Dermis blood vessel endothelial cell (primary cell): Measurements from ENCODE around the gene PHKB. TPM values are rescaled to one million over a fixed set of nuclear protein-coding genes. Genes with fewer than 3 reads are reported as not detected.

ENCODE experiments used
- DNase-seq: peaks from one replicate; pipeline ENCODE4 v3.0.0; 2010
- total RNA-seq: library from RNA; depleted of rRNA; stranded (reverse); fragments of >200 nt; gene quantifications from 2 replicates; pipeline ENCODE4 v1.2.3, GENCODE V29; 2014

PHKB gene
- total RNA-seq, 1 donor from 2014 or later, result 98.9 TPM

- DNase-seq, result no peak
Measured at GRCh38 chr16:47571711-47572110, 110.6 kb downstream of the PHKB start.

GRCh38 chr16:47574091-47575054 is 113.2 kb downstream of the PHKB start:
- no peak for DNase-seq

GRCh38 chr16:47577029-47577428 is 115.9 kb downstream of the PHKB start:
- DNase-seq, result no peak

GRCh38 chr16:47578033-47578432 is 116.9 kb downstream of the PHKB start:
- no peak for DNase-seq

GRCh38 chr16:47578573-47578972 is 117.4 kb downstream of the PHKB start:
- no peak for DNase-seq

GRCh38 chr16:47581114-47581513 is 120.0 kb downstream of the PHKB start:
- no peak for DNase-seq

- no peak for DNase-seq
Measured at GRCh38 chr16:47584464-47585225, 123.5 kb downstream of the PHKB start.

GRCh38 chr16:47586121-47586520 is 125.0 kb downstream of the PHKB start:
- no peak for DNase-seq

- no peak for DNase-seq
Measured at GRCh38 chr16:47590472-47590871, 129.3 kb downstream of the PHKB start.

GRCh38 chr16:47592232-47592631 is 131.1 kb downstream of the PHKB start:
- DNase-seq, result no peak

- DNase-seq, result no peak
Measured at GRCh38 chr16:47599512-47599911, 138.4 kb downstream of the PHKB start.

- DNase-seq, result no peak
Measured at GRCh38 chr16:47600376-47600775, 139.2 kb downstream of the PHKB start.

- no peak for DNase-seq
Measured at GRCh38 chr16:47604306-47604705, 143.2 kb downstream of the PHKB start.

GRCh38 chr16:47611042-47611441 is 149.9 kb downstream of the PHKB start:
- DNase-seq, result no peak

- DNase-seq, result no peak
Measured at GRCh38 chr16:47611848-47612493, 150.8 kb downstream of the PHKB start.

GRCh38 chr16:47612711-47613110 is 151.6 kb downstream of the PHKB start:
- no peak for DNase-seq

- DNase-seq, result no peak
Measured at GRCh38 chr16:47613251-47613650, 152.1 kb downstream of the PHKB start.

GRCh38 chr16:47617732-47618131 is 156.6 kb downstream of the PHKB start:
- no peak for DNase-seq

GRCh38 chr16:47622451-47623176 is 161.5 kb downstream of the PHKB start:
- DNase-seq, result no peak

GRCh38 chr16:47624563-47624962 is 163.4 kb downstream of the PHKB start:
- no peak for DNase-seq

GRCh38 chr16:47625115-47625567 is 164.0 kb downstream of the PHKB start:
- no peak for DNase-seq

GRCh38 chr16:47626246-47626645 is 165.1 kb downstream of the PHKB start:
- DNase-seq, result no peak
